NK-92 treated with Interleukin-12 subunit alpha and Interleukin-12 subunit beta, amount 100 ng/mL, for 24 hours (cell line): ENCODE measurements around the gene RGL4.
"Not testable (repeated sequence)": the region's sequence is repeated elsewhere in the genome, so short reads cannot be mapped to it uniquely, and the experiment has no call there.

Experiments
- DNase-seq: peaks from one replicate; lab custom pipeline; 2025; lab: John Stamatoyannopoulos, UW

The RGL4 gene

GRCh38 chr22:23690713-23691112 lies at the start of gene RGL4:
Gene RGL4, plus strand, starts transcription at chr22:23691013. Its CDS starts 1,018 bp downstream, at chr22:23692031.
- DNase-seq: no peak

DNA sequence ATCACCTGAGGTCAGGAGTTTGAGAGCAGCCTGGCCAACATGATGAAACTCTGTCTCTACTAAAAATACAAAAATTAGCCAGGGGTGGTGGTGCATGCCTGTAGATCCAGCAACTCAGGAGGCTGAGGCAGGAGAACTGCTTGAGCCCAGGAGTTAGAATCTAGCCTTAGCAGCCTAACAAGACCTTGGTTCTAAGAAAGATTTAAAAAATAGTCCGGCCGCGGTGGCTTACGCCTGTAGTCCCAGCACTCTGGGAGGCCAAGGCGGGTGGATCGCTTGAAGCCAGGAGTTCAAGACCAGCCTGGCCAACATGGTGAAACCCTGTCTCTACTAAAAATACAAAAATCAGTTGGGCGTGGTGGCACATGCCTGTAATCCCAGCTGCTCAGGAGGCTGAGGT lies 44.3 kb upstream of the RGL4 start:
- not testable (repeated sequence) for DNase-seq

- no peak for DNase-seq
These were observed 41.7 kb upstream of the RGL4 start for GRCh38 chr22:23649071-23649501.

- no peak for DNase-seq
These were observed 39.1 kb upstream of the RGL4 start for GRCh38 chr22:23651676-23652075.

- DNase-seq: no peak
These were observed 38.5 kb upstream of the RGL4 start for GRCh38 chr22:23652286-23652685.

DNA sequence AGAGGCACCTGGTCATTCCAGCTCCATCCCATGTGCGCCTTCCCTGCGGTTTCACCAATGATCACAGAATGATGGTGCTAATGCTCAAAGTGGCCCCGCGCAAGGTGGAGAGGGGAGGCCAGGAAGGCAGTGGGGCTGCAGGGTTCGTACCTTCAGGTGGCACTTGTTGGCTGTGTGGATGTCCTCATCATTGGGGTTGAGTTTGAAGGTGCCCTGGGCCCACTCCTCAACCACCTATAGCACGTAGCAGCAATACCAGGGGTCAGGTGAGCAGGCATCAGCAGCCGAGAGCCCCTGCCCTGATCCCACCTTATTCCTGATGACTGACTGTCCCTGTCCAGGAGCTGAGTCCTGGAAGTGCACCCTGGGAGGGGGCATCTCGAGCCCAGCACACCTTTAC lies 38.1 kb upstream of the RGL4 start:
- DNase-seq: no peak

DNA sequence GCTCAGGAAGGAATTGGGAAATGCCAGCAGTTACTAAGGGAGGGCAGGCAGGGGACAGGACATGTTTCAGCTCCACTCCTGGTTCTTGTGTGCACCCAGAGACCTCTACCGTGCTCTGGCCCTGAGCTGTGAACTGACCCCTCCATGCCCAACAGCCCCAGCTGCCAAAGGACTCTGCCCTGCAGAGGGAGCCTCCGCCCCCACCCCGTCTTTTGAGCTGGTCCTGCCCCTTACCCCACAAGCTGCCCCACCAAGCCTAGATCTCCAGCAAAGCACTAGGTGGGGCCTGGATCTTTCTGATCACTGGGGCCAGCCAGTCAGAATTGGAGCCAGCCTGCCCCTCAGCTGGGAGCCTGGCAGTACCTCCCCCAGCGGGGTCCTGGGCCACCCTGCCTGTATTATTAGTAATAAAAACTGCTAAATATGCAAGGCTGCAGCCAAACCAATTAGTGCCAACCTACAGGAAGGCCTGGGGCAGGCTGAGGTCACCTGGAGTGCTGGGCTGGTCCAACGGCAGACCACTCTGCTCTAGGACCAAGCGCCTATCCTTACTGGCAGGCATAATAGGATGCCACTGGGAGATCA lies 34.8 kb upstream of the RGL4 start:
- no peak for DNase-seq

DNA sequence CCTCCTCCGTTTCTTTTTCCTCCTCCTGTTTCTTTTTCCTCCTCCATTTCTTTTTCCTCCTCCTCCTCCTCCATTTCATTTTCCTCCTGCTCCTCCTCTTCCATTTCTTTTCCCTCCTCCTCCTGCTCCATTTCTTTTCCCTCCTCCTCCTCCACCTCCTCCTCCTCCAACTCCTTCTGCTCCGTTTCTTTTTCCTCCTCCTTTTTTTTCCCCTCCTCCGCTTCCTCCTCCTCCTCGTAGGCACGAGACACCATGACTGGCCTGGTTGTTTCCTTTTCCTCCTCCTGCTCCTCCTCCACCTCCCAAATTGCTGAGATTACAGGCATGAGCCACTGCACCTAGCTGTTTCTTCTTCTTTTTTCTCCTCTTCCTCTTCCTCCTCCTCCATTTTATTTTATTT lies 33.1 kb upstream of the RGL4 start:
- DNase-seq: no peak

- not testable (repeated sequence) for DNase-seq
These were observed 30.4 kb upstream of the RGL4 start for GRCh38 chr22:23660381-23660780.

GRCh38 chr22:23670378-23671295 lies 20.2 kb upstream of the RGL4 start:
- no peak for DNase-seq

DNA sequence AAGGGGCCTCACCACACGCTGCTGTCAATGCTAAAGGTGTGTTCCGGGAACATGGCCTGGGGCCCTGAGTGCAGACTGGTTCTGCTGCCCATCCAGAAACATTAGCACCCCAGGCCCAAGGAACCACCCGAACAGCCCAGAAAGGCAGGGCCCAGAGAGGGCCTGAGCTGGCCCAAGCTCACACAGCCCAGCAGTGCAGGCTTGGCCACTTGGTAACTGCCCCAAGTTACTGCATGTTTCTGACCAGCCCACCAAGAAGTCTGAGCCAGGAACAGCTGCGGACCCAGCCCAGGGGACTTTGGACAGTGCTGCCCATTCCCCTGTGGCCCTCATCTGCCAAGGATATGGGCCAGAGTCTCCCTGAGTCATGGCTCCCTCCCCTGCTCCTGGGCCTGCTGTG lies 19.4 kb upstream of the RGL4 start:
- DNase-seq: not testable (repeated sequence)

DNA sequence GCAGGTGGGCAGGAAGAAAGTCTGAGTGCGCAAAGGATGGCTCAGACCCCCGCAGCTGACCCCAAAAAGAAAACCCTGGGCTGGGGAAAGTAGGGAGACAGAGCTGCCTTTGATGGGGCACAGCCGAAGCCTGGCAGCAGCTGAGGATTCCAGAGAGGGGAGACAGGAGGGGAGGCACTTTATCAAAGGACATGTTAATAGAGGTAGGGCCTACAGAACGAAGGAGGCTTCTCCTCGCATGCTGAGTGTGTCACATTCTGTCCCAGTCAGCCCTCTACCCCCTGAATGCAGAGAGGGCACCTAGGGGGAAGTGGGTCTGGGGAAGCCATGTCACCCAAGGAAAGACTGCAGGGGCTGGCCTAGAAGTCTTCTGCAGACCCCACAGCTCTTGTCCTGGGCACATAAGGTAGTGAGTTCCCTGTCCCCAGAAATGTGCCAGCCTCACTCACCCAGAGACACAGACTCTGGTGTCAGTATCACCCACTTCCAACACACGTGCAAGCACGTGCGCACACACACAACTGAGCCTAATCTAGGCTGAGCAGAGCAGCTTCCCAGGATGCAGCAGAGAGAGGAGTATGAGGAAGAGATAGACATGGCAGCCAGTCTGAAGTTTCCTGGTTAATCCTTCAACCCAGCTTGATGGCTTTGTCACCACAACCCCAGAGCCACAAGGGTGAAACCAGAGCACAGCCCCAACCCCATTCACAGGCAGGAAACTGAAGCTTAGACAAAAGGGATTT lies 18.3 kb upstream of the RGL4 start:
- not testable (repeated sequence) for DNase-seq

DNA sequence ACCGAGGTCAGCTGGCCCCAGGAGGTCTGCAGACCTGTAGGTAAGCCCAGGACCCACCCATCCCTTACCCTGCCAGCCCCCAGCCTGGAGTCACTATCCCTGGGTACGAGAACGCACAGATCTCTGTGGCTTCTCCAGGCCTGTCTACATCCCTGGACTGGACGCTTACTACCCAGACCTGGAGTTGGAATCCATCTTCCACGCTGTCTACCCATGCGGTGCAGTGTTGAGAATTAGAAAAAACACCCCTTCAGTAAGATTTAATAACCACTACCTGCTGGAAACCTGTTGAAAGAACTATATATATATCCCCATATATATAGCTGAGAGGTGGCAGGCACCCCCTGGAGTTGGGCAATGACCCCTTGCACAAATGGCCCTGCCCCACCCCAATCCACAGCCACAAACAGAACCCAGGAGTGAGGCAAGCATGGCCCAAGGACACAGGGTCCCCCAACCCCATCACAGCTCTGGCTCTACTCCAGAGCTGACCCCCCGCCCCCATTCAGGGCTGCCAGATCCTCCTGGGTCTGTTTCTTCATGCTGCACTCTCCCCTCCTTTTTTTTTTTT lies 17.7 kb upstream of the RGL4 start:
- no peak for DNase-seq

GRCh38 chr22:23673826-23674690 lies 16.8 kb upstream of the RGL4 start:
- DNase-seq: no peak

DNA sequence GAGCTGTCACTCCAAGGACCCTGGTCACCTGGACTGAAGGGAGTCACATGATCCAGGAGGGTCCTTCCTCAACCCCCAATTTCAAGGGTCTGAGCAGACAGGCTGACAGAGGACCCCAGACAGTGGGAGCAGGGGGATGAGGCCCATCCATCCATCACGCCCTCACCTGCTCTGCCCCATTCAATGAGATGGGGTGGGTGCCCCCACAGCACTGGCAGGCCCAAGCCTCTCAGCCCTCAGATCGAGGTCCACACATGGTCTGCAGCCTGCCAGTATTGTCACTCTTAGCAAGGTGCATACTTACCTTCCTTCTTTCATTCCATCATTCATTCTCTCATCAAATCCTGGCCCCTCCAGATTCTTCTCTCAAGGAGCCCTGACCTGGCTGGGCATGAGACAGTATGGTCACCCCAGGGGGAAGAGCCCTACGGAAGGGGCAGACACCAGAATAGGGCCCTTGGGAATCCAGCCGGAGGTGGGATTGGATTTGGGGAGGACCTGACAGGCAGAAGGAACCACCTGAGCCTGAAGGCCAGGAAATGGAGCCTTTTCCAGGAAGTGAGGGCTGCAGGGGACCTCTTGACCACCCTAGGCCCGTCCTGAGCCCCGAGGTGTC lies 15.8 kb upstream of the RGL4 start:
- not testable (repeated sequence) for DNase-seq

DNA sequence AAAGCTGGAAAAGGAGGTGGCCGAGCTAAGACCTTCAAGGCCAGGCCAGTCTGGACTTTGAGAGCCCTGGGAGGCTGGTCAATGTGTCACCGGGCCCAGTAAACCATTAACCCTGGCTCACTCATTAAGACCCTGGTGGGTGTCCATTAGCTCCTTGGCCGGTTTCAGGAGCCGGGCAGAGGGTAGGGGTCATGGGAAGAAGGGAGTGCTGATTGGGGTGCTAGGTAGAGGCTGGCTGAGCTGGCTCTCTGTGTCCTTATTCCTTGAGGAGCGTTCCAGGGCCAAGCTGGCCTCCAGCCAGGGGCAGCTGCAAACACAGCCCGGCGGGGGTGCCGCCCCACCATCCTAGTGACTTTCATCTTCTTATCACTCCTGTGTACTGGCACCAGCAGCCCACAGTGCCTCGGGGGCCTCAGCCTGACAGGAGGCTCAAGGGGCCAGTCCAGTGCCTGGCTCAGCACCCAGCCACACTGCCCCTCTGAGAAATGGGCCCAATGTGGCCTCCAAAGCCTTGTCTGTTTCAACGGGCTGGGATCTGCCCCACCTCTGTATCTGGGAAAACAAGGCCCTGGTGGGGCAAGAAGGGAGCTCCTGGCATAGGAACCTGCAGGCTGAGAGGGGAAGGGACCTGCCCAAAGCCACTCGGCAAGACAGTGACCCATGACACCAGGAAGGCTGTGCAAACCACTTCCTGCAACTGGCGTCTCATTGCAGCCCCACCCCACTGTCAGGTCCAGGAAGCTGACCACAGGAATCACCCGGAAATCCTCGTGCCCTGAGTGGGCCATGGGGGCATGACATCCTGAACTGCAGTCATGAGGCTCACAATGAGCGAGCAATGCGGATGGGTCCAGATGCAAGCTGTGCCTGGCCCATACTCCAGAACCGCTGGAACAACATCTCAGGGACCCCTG lies 15.1 kb upstream of the RGL4 start:
- DNase-seq: no peak

DNA sequence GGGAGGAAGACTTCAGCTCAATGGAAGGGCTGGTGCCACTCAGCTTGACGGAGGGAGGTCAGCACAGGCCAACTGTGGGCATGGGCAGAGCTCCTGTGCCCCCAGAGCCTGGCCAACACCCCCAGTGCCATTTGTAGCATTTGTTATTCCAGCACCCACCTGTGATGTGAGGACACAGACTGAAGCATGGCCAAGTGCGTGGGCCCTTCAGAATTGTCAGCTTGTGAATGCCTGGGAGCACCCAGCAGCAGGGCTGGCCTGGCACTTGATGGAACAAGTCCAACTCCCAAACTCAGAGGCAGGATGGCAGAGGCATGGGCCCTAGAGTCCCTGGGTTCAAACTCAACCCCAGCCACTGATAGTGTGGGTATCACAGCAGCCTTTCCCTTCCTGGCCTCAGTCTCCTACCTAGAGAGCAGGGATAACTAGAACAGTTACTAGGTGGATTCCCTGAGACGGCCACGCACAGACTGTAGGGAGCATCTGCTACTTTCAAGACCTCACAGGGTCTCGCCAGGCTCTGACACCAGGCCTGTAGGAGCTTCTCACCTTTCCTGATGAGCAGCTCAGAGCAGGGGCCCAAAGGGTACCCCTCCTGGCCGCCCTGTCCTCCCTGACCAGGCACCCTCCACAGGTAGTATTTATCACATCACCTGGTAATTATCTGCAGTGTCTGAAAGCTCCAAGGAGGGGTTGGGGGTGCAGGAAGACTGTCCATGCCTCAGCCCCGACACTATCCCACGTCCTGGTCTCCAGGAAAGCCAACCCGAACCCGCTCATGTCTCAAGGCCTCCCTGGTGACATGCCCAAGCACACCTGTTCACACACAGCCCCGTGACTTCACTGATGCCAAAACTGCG lies 13.7 kb upstream of the RGL4 start:
- not testable (repeated sequence) for DNase-seq

GRCh38 chr22:23677701-23677995 lies 13.2 kb upstream of the RGL4 start:
- no peak for DNase-seq

DNA sequence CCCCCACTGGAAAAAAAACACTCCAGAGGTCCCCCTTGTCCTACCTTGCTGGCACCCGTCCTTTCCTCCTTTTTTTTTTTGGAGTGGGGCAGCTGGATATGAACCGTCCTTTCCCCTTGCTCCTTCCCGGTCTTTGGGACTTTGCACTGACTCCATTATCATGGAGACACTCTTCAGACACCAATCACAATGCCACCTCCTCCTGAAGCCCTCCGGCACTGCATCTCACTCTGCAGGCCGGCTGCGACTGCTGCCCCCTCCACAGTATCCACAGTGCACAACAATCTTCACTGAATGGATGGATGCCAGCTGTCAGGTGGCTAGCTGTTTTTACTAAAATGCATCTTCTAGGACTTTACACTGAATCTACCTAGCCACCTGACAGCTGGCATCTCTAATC lies 12.7 kb upstream of the RGL4 start:
- no peak for DNase-seq
